Activated CD4-positive, alpha-beta T cell treated with anti-CD3 and anti-CD28 coated beads, Interleukin-2, amount 50 U/mL, for 16 hours (primary cell): Measurements from ENCODE around the gene MYOG.

Experiments used
- DNase-seq: peaks from one replicate; pipeline ENCODE4 v3.0.0-alpha.2; 2020

MYOG gene

DNA sequence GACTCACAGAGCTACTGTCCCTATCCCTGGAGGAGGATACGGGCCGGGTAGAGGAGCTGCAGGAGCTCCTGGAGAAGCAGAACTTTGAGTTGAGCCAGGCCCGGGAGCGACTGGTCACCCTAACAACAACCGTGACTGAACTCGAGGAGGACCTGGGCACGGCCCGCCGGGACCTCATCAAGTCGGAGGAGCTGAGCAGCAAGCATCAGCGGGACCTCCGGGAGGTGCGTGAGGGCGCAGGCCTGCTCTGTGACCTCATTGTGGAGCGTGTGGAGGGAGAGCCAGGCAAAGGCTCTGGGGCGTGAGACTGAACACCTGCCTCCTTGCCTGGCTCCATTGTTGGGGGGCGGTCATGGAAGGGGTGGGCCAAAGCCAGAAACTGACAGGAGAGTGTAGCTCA is 40.5 kb downstream of the MYOG start:
- no peak for DNase-seq

GRCh38 chr1:203044546-203045250 is 41.1 kb downstream of the MYOG start:
- DNase-seq: no peak

DNA sequence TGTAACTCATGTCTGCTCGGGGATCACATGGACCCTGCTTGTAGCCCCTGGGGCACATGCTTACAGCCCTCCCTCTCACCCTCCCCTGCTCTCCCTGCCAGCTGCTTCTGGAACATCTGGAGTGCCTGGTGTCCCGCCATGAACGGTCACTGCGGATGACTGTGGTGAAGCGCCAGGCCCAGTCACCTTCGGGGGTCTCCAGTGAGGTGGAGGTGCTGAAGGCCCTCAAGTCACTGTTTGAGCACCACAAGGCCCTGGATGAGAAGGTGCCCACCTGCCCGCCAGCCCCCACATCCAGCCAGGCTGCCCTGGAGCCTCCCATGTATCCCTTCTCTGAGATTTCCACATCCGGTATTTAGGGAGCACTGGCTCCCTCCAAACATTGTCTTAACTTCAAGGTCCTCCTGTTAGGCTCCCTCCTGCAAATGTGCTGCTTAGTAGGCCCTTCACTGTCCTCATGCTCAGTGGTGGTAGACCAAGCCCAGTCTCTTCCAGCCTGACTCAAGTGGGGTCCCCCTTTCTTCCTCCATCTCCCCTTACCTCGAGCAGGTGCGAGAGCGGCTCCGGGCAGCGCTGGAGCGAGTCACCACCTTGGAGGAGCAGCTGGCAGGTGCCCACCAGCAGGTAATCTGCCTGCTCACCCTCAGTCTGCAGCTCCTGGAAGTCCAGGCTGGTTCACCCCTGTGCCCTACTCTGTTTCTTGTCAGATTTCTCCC is 41.8 kb downstream of the MYOG start:
- no peak for DNase-seq

- DNase-seq: no peak
These were observed 44.4 kb downstream of the MYOG start for GRCh38 chr1:203041351-203041932.

DNA sequence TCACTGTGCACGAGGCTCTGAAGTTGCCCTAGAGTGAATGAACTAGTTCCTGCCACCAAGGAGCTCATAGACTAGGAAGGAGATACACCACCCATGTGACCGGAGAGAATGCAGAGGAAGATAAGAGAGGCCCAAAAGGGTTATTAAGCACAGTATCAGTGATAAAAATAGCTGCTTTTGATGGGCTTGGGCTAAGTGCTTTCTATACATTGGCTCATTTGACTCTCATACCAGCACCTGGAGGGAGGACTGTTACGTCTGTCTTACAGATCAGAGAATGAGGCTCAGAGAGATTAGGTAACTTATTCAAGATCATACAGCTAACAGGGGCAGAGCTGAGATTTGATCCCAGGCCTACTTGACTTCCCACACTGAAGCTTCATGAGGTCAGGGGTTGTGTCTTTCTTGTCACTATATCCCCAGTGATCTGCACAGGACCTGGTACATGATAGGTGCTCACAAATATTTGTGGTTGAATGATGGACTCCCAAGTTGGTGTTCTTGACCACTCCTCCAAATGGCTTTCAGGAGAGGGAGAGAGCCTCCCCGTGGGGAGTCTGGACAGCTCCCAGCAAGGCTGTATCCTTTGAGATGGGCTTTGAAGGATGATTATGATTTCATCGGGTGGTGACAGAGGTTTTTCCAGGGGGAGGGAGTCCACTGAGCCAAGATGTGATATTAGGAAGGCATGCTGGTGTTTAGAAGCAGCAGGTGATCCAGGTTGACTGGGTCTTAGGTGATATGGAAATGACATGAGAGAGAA is 45.1 kb downstream of the MYOG start:
- no peak for DNase-seq

DNA sequence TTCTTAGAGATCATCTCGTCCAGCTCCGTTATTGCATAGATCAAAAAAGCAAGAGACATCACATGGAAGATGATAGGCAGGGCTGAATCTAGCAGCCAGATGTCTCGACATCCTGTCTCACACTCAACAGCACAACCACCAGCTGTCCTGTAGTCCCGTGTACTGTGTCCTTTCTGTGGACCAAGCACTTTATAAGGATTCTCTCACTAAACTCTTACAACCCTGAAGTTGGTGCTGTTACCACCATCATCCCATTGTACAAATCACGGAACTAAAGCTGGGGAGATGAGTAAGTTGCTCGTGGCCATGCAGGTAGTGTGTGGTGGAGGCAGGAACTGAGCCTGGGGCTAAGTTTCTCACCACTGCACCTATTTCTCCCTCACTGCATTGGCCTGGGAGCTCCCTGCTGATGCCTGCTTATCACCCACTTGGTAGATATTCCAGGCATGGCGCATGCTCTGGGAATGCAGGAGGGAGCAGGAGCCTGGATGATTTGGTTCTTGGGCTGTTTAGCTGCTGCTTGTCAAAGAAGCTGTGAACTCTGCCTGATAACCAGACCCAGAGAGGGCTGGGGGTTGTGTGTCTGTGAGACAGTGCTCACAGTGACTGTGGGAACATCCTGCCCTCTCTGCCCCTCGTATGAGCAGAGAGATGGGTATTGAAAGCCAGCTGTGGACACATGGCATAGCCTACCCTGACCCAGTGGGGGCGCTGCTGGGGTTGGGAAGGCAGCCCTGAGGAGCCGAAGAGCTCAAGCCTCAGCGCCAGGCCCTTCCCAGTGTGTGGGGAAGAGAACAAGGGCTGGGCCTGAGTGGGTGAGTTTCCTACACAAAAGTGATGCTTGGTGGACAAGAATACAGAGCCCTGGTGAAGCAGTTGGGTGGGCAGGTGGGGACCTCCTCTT is 46.0 kb downstream of the MYOG start:
- no peak for DNase-seq

DNA sequence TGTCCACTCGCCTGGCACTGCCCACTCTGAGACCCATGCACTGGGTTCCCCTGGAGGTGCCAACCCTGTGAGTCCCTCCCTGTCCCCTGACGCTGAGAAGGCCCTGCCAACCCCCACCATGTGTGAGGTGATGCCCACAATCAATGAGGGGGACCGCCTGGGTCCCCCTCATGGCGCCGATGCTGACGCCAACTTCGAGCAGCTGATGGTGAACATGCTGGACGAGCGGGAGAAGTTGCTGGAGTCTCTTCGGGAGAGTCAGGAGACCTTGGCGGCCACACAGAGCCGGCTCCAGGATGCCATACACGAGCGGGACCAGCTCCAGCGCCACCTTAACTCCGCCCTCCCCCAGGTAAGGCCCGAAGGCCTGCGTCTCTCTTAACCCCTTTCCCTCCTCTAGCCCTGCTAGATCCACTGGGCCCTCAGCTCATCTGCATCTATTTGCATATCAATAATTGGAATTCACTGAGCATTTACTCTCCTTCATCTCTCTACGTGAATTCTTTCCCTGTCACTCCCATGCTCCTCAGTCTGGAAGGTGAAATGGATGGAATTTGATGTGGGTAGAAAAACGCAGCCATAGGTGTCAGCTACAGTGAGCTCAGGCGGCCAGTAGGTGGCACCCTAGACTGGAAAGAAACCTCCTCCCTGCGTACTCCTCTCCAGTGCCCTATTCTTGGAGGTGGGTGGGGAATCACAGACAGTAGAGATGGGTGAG is 46.8 kb downstream of the MYOG start:
- peak; percentile 66 for DNase-seq

GRCh38 chr1:203038217-203038741 is 47.5 kb downstream of the MYOG start:
- no peak for DNase-seq

DNA sequence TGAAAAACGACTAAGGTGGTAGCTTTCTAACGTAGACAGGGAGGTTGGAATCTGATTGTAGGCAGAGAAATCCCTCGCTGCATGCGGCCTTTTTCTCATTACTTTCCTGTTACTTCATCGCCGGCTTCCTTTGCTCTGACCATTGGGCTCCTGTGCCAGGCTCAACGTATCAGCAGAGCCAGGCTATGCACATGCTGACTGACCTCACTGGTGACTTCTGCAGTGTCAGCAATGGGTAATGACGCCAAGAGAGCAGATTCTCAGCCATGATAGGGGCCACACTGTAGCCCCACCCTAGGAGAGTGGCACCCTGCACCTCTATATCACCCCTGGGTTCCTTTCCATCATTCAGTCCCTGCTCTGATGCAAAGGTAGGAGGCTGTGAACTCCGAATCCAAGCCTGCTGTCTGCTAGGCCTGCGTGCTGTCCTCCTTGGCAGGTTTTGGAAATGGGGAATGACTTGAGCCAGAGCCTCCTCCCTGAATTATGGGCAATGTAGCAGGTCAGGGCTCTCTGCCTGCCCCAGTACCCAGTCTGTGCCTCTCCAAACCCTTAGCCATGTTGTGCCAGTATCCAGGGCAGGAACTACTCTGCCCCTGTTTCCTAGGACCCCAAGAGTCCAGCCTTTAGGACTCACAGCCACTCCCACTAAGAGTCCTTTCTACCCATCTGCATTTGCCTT is 48.2 kb downstream of the MYOG start:
- no peak for DNase-seq

DNA sequence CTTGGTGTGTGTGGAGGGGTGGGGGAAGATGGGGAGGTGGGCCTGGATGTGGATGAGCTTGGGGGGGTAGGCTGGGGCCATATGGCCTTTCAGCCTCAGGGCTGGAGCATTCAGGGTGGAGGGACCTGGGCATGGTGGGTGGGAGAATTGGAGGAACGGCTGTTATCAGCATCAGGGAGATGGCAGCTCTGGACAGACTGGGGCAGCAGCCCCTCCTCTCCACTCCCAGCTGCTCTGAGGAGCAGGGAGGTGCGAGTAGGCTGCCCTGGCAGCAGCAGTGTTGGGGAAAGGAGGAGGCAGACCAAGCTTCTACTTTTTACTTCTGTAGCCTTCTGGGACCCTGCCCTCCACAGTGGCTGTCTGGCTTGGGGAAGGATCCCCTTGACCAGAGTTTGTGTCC is 49.3 kb downstream of the MYOG start:
- DNase-seq: no peak

DNA sequence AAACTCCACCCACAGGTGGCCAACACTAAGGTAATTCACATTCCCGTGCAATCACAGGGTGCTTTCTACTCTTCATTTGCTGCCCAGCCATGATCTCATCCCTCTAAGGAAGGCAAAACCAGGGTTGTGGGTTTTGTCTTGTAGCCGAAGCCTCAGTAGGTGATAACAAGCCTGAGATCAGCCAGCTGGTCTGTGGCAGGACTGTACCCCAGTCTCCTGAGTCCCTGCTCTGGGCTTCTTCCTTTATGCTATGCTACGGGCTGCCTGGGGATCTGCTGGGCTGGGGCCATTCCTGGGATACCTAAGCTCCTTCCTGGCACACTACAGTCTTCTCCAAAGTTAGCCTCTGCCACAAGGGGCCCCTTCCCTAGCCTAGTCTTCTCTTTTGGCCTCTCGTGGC is 49.7 kb downstream of the MYOG start:
- DNase-seq: no peak

- DNase-seq: no peak
These were observed 50.5 kb downstream of the MYOG start for GRCh38 chr1:203035111-203036000.

GRCh38 chr1:203034422-203035110 is 51.2 kb downstream of the MYOG start:
- DNase-seq: no peak

DNA sequence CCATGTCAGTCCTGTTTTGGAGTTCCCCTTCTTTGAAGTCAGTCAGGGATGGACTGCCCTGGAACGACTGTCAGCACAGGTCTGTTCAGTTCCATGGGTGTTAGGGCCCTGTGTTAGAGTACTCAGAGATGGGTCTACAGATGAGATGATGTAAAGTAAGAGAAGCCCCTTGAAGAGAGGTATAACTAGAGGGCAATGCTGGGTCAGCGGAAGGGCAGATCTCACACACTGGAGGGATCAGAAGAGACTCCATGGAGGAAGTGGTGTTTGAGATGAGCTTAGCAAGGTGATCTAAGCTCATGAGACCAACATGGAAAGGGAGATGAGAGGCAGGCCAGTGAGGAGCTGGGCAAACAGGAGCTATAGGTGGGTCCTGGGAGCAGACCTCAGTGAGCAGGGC is 51.9 kb downstream of the MYOG start:
- DNase-seq: no peak

DNA sequence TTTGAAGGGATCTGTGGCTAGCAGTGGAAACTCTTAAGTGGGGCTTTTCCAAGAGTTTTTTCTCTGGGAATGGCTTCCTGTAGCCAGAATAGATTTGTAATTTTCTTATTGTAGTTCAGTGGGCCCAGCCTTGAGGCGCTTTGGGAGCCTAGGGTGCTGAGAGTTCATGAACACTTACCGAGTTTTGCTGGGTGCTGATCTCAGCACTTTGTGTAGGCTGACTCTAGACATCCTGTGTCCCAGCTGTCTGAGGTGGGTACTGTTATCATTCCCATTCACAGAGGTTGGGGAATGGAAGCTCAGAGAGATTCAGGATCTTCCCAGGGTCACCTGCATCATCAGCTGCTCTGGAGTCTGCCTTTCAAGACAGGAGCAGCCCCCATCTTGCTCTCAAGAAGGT is 52.5 kb downstream of the MYOG start:
- no peak for DNase-seq
